HepG2 (cell line): Measurements from ENCODE around the gene BABAM2. TPM values are rescaled to one million over a fixed set of nuclear protein-coding genes. Genes with fewer than 3 reads are reported as not detected.

Experiments
- ATRX ChIP-seq: sonication (generic); formaldehyde crosslinking; IDR thresholded peaks from 2 replicates; pipeline ENCODE4 v1.4.0; 2020; ENCODE audit warnings: missing genetic modification reagents, borderline replicate concordance
- CEBPB ChIP-seq: IDR thresholded peaks from 2 replicates; pipeline ENCODE4 v1.6.1; 2011; ENCODE audit warnings: low read depth, low read length, improper control_type of control experiment, borderline replicate concordance
- FOXK2 ChIP-seq: fragments of 450-650 bp; IDR thresholded peaks from 2 replicates; pipeline ENCODE4 v1.6.1; 2016
- GTF2F1 ChIP-seq: fragments of 150-350 bp; IDR thresholded peaks from 2 replicates; pipeline ENCODE4 v1.6.1; 2014; ENCODE audit warnings: low read length
- HHEX ChIP-seq: IDR thresholded peaks from 2 replicates; pipeline ENCODE4 v1.6.1; 2016; ENCODE audit warnings: control low read depth
- JUN ChIP-seq: sonication (generic); formaldehyde crosslinking; IDR thresholded peaks from 2 replicates; pipeline ENCODE4 v1.4.0; 2020; ENCODE audit warnings: mild to moderate bottlenecking, missing genetic modification reagents
- JUND ChIP-seq: sonication (generic); formaldehyde crosslinking; IDR thresholded peaks from 2 replicates; pipeline ENCODE4 v1.8.0; 2022; ENCODE audit warnings: mild to moderate bottlenecking, missing genetic modification reagents
- KDM6A ChIP-seq: IDR thresholded peaks from 2 replicates; pipeline ENCODE4 v1.6.1; 2016; ENCODE audit warnings: low read depth
- KLF13 ChIP-seq: sonication (generic); formaldehyde crosslinking; IDR thresholded peaks from 2 replicates; pipeline ENCODE4 v1.4.0; 2020; ENCODE audit warnings: mild to moderate bottlenecking, missing genetic modification reagents
- NAIF1 ChIP-seq: sonication (generic); formaldehyde crosslinking; IDR thresholded peaks from 2 replicates; pipeline ENCODE4 v1.5.0; 2020; ENCODE audit warnings: mild to moderate bottlenecking, missing genetic modification reagents, borderline replicate concordance
- NFE2L1 ChIP-seq: sonication (generic); formaldehyde crosslinking; IDR thresholded peaks from 2 replicates; pipeline ENCODE4 v1.4.0; 2020; ENCODE audit warnings: missing genetic modification reagents, mild to moderate bottlenecking, borderline replicate concordance
- PAX8 ChIP-seq: sonication (generic); formaldehyde crosslinking; IDR thresholded peaks from 2 replicates; pipeline ENCODE4 v1.8.0; 2022; ENCODE audit warnings: mild to moderate bottlenecking, missing genetic modification reagents, borderline replicate concordance
- PHF8 ChIP-seq: sonication (generic); formaldehyde crosslinking; IDR thresholded peaks from 2 replicates; pipeline ENCODE4 v1.5.0; 2020; ENCODE audit warnings: missing genetic modification reagents
- RAD21 ChIP-seq: fragments of 450-650 bp; formaldehyde crosslinking; IDR thresholded peaks from 2 replicates; pipeline ENCODE4 v1.5.0; 2020; ENCODE audit warnings: mild to moderate bottlenecking
- RFX3 ChIP-seq: IDR thresholded peaks from 2 replicates; pipeline ENCODE4 v1.6.1; 2016; ENCODE audit warnings: missing biosample characterization, missing genetic modification reagents
- SNAPC2 ChIP-seq: sonication (generic); formaldehyde crosslinking; IDR thresholded peaks from 2 replicates; pipeline ENCODE4 v1.8.1; 2022; ENCODE audit warnings: mild to moderate bottlenecking, missing genetic modification reagents
- TBX3 ChIP-seq: fragments of 450-650 bp; IDR thresholded peaks from 2 replicates; pipeline ENCODE4 v1.6.1; 2017; ENCODE audit warnings: antibody characterized with exemption, mild to moderate bottlenecking, inconsistent platforms, borderline replicate concordance
- XBP1 ChIP-seq: sonication (generic); formaldehyde crosslinking; IDR thresholded peaks from 2 replicates; pipeline ENCODE4 v1.5.0; 2020; ENCODE audit warnings: missing genetic modification reagents
- ZNF224 ChIP-seq: sonication (generic); formaldehyde crosslinking; IDR thresholded peaks from 2 replicates; pipeline ENCODE4 v1.5.0; 2020; ENCODE audit warnings: mild to moderate bottlenecking, missing genetic modification reagents
- ZNF282 ChIP-seq: fragments of 450-650 bp; IDR thresholded peaks from 2 replicates; pipeline ENCODE4 v1.6.1; 2018; ENCODE audit not compliant: partially characterized antibody
- ZNF292 ChIP-seq: sonication (generic); formaldehyde crosslinking; IDR thresholded peaks from 2 replicates; pipeline ENCODE4 v1.8.1; 2022; ENCODE audit warnings: mild to moderate bottlenecking, low read depth, missing genetic modification reagents, borderline replicate concordance
- ZNF737 ChIP-seq: sonication (generic); formaldehyde crosslinking; IDR thresholded peaks from 2 replicates; pipeline ENCODE4 v1.5.0; 2020; ENCODE audit warnings: missing genetic modification reagents, mild to moderate bottlenecking, borderline replicate concordance
- ZNF781 ChIP-seq: sonication (generic); formaldehyde crosslinking; IDR thresholded peaks from 2 replicates; pipeline ENCODE4 v1.5.1; 2020; ENCODE audit warnings: borderline replicate concordance, mild to moderate bottlenecking, missing genetic modification reagents; ENCODE audit errors: not compliant biosample characterization
- polyA plus RNA-seq, 8 experiments: library from polyadenylated mRNA; depleted of rRNA in 3 of 8; stranded (reverse) in 7 of 8; unstranded in 1 of 8; fragments of >200 nt; fragmentation: Illumina TruSeq in 4 of 8; extraction: Trizol in 4 of 8; gene quantifications; 2 replicates each; pipeline versions ENCODE4 v1.2.1 to v1.2.3, GENCODE V29; 2011 to 2016; ENCODE audit warnings: low read depth in 4 of 8, missing spikeins in 1 of 8, mixed read lengths in 1 of 8; ENCODE audit not compliant: insufficient read depth in 1 of 8
- total RNA-seq, 5 experiments: library from RNA; depleted of rRNA; stranded (reverse); fragments of >200 nt; fragmentation: Illumina TruSeq; extraction: Trizol; gene quantifications; 2 replicates each; pipeline ENCODE4 v1.2.3, GENCODE V29; 2016; ENCODE audit warnings: low read depth in 1 of 5
- TF ChIP-seq, protein P1 (sequence below): sonication (generic); formaldehyde crosslinking; IDR thresholded peaks from 2 replicates; pipeline ENCODE4 v1.8.0; 2022; ENCODE audit warnings: mild to moderate bottlenecking, missing genetic modification reagents, moderate library complexity
- TF ChIP-seq, protein P2 (sequence below), 2 experiments: sonication (generic) in 1 of 2; formaldehyde crosslinking in 1 of 2; IDR thresholded peaks; 2 replicates each; pipeline versions ENCODE4 v1.6.1 to v1.9.0; 2014 to 2022; ENCODE audit warnings: antibody characterized with exemption in 1 of 2, borderline replicate concordance in 1 of 2, inconsistent platforms in 1 of 2, low read depth in 1 of 2, missing genetic modification reagents in 1 of 2

The BABAM2 gene
- total and polyA plus RNA-seq, 2 of the 13 experiments (the other 11 are each of a cell fraction or from before 2014, with no cell fraction given) = 24.9 to 28.0 TPM

DNA sequence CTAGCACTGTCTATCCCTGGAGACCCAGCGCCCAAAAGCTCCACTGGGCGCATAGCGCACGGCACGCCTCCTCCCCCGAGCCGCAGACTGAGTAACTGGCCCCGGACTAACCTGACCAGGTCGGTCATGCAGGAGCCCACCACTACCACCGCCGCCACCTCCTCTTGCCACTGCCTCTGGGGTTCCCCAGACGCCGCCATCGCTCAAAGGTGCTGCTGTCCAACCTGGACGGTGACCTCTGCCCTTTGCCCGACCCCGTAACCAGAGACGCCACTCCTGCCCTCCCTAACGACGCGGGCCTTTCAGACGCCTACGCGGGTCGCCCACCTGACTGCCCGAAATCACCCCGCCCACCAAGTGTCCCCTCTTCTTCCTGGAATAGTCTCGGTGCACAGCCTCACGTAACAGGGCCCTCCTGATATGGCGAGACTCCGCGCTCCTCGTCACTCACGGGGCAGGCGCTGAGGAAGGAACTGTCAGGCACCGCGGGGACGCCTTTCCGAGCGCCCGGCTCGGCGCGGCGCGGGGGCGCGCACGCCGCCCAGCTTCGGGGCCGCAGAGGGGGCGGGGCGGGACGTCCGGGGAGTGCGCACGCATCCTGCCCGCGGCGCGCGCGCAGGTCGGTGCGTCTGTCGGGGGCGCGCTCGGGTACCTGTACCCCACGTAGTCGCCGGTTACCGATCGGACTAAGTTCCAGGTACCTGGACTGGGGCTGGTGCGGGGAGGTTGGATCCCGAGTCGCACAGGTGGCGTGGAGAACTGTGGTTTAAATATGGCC lies at the start of gene BABAM2, which contains the start of gene RBKS (continued):
- peak; percentile 94; the same call in 1 of the 2 replicates for TF ChIP-seq KLF13 (CRISPR knock-in tag)
- peak; percentile 94 for TF ChIP-seq SNAPC2
- TF ChIP-seq ZNF282 = no peak
- peak; percentile 88; the same call in 1 of the 2 replicates for TF ChIP-seq NFE2L1 (CRISPR knock-in tag)
- peak; percentile 73 for TF ChIP-seq TBX3
- TF ChIP-seq, protein P1, sequence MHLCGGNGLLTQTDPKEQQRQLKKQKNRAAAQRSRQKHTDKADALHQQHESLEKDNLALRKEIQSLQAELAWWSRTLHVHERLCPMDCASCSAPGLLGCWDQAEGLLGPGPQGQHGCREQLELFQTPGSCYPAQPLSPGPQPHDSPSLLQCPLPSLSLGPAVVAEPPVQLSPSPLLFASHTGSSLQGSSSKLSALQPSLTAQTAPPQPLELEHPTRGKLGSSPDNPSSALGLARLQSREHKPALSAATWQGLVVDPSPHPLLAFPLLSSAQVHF = no peak
- TF ChIP-seq JUND = peak; percentile 74; the same call in 1 of the 2 replicates
- TF ChIP-seq PAX8 = no peak; the same call in 1 of the 2 replicates
- TF ChIP-seq CEBPB = no peak
- no peak for TF ChIP-seq NAIF1 (CRISPR knock-in tag)
- TF ChIP-seq, protein P2, sequence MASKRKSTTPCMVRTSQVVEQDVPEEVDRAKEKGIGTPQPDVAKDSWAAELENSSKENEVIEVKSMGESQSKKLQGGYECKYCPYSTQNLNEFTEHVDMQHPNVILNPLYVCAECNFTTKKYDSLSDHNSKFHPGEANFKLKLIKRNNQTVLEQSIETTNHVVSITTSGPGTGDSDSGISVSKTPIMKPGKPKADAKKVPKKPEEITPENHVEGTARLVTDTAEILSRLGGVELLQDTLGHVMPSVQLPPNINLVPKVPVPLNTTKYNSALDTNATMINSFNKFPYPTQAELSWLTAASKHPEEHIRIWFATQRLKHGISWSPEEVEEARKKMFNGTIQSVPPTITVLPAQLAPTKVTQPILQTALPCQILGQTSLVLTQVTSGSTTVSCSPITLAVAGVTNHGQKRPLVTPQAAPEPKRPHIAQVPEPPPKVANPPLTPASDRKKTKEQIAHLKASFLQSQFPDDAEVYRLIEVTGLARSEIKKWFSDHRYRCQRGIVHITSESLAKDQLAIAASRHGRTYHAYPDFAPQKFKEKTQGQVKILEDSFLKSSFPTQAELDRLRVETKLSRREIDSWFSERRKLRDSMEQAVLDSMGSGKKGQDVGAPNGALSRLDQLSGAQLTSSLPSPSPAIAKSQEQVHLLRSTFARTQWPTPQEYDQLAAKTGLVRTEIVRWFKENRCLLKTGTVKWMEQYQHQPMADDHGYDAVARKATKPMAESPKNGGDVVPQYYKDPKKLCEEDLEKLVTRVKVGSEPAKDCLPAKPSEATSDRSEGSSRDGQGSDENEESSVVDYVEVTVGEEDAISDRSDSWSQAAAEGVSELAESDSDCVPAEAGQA (IDR thresholded peaks at IDR 0.05; ENCODE audit: low read depth) = peak; percentile 71; the same call in 1 of the 2 replicates
- TF ChIP-seq, protein P2 (CRISPR knock-in tag; IDR thresholded peaks at IDR 0.05; ENCODE audit: borderline replicate concordance) = 0 out of 2 replicates have a peak, but pooled peaks have one; percentile 87
- peak; percentile 86 for TF ChIP-seq ZNF781
- TF ChIP-seq ZNF292 (CRISPR knock-in tag) = peak; percentile 82
- TF ChIP-seq JUN (CRISPR knock-in tag) = no peak
- peak; percentile 60 for TF ChIP-seq RAD21
- peak; percentile 45; the same call in 1 of the 2 replicates for TF ChIP-seq HHEX (CRISPR knock-in tag)
- peak; percentile 88 for TF ChIP-seq PHF8
- no peak for TF ChIP-seq XBP1 (CRISPR knock-in tag)
- TF ChIP-seq KDM6A (CRISPR knock-in tag) = no peak
- no peak for TF ChIP-seq ZNF737 (CRISPR knock-in tag)
- TF ChIP-seq RFX3 (CRISPR knock-in tag) = peak; percentile 93
- no peak for TF ChIP-seq GTF2F1
- peak; percentile 22; the same call in 1 of the 2 replicates for TF ChIP-seq FOXK2
- TF ChIP-seq ZNF224 = no peak
- TF ChIP-seq ATRX (CRISPR knock-in tag) = no peak
